WTC11 (cell line): ENCODE results near the gene TRUB1. TPM values are rescaled to one million over a fixed set of nuclear protein-coding genes. Genes with fewer than 3 reads are reported as not detected.

Experiments
- ATAC-seq: fragments of 200-7000 bp; cut with Tn5 transposase; 2 replicates; pipeline ENCODE4 v1.10.0; 2021; ENCODE audit warnings: mild to moderate bottlenecking, moderate library complexity
- CTCF ChIA-PET: fragments of 300-600 bp; sonication (Branson Sonifier 250); formaldehyde crosslinking; loops from one replicate; lab custom pipeline; 2021; ENCODE audit warnings: antibody characterized with exemption; lab: Charles Lee
- POLR2A ChIA-PET: fragments of 350-600 bp; sonication (Branson Sonifier 250); formaldehyde crosslinking; loops from one replicate; lab custom pipeline; 2021; ENCODE audit warnings: antibody characterized with exemption; lab: Charles Lee
- DNase-seq: peaks from one replicate; pipeline ENCODE4 v3.0.0; 2021; ENCODE audit warnings: low spot score
- H3K27ac Mint-ChIP-seq: 2 replicates; pipeline ENCODE4 v1.8.0; 2021; ENCODE audit warnings: mixed read lengths
- H3K27me3 Mint-ChIP-seq: 2 replicates; pipeline ENCODE4 v1.8.0; 2021; ENCODE audit warnings: low read depth, mild to moderate bottlenecking, moderate library complexity, mixed read lengths
- H3K36me3 Mint-ChIP-seq: 2 replicates; pipeline ENCODE4 v1.8.0; 2021; ENCODE audit warnings: mixed read lengths
- H3K4me1 Mint-ChIP-seq: 2 replicates; pipeline ENCODE4 v1.8.0; 2022; ENCODE audit warnings: mixed read lengths
- H3K4me3 Mint-ChIP-seq: 2 replicates; pipeline ENCODE4 v1.8.0; 2021; ENCODE audit warnings: mild to moderate bottlenecking, moderate library complexity, mixed read lengths
- H3K9me3 Mint-ChIP-seq: 2 replicates; pipeline ENCODE4 v1.8.0; 2021; ENCODE audit warnings: mixed read lengths
- ATF6 ChIP-seq: sonication (generic); formaldehyde crosslinking; IDR thresholded peaks from 2 replicates; pipeline ENCODE4 v1.8.1; 2023; ENCODE audit warnings: mild to moderate bottlenecking, missing genetic modification reagents
- CBFB ChIP-seq: sonication (generic); formaldehyde crosslinking; IDR thresholded peaks from 2 replicates; pipeline ENCODE4 v1.8.1; 2022; ENCODE audit warnings: mild to moderate bottlenecking, low read depth, missing genetic modification reagents
- E2F4 ChIP-seq: sonication (generic); formaldehyde crosslinking; IDR thresholded peaks from 2 replicates; pipeline ENCODE4 v1.8.1; 2022; ENCODE audit warnings: low read depth, mild to moderate bottlenecking, moderate library complexity, missing genetic modification reagents, borderline replicate concordance
- ESRRA ChIP-seq: sonication (generic); formaldehyde crosslinking; IDR thresholded peaks from 2 replicates; pipeline ENCODE4 v1.8.1; 2022; ENCODE audit warnings: mild to moderate bottlenecking, missing genetic modification reagents, borderline replicate concordance
- FOXP4 ChIP-seq: sonication (generic); formaldehyde crosslinking; IDR thresholded peaks from 2 replicates; pipeline ENCODE4 v1.8.0; 2022; ENCODE audit warnings: mild to moderate bottlenecking, missing genetic modification reagents
- IRF1 ChIP-seq: sonication (generic); formaldehyde crosslinking; IDR thresholded peaks from 2 replicates; pipeline ENCODE4 v1.8.0; 2023; ENCODE audit warnings: missing genetic modification reagents
- JUN ChIP-seq: sonication (generic); formaldehyde crosslinking; IDR thresholded peaks from 2 replicates; pipeline ENCODE4 v1.8.0; 2023; ENCODE audit warnings: mild to moderate bottlenecking, missing genetic modification reagents
- RELA ChIP-seq: sonication (generic); formaldehyde crosslinking; IDR thresholded peaks from 2 replicates; pipeline ENCODE4 v1.8.1; 2022; ENCODE audit warnings: missing genetic modification reagents, mild to moderate bottlenecking, borderline replicate concordance
- STAT6 ChIP-seq: sonication (generic); formaldehyde crosslinking; conservative IDR thresholded peaks from 2 replicates; pipeline ENCODE4 v1.8.1; 2023; ENCODE audit warnings: mild to moderate bottlenecking, low read depth, missing genetic modification reagents, moderate library complexity
- TCF7 ChIP-seq: sonication (generic); formaldehyde crosslinking; IDR thresholded peaks from 2 replicates; pipeline ENCODE4 v1.8.0; 2022; ENCODE audit warnings: mild to moderate bottlenecking, low read depth, missing genetic modification reagents, moderate library complexity
- ZBTB43 ChIP-seq: sonication (generic); formaldehyde crosslinking; IDR thresholded peaks from 2 replicates; pipeline ENCODE4 v1.8.1; 2023; ENCODE audit warnings: mild to moderate bottlenecking, missing genetic modification reagents
- ZNF138 ChIP-seq: sonication (generic); formaldehyde crosslinking; conservative IDR thresholded peaks from 2 replicates; pipeline ENCODE4 v1.8.1; 2022; ENCODE audit warnings: mild to moderate bottlenecking, moderate library complexity, missing genetic modification reagents
- ZNF219 ChIP-seq: sonication (generic); formaldehyde crosslinking; IDR thresholded peaks from 2 replicates; pipeline ENCODE4 v1.8.0; 2023; ENCODE audit warnings: missing genetic modification reagents, mild to moderate bottlenecking, borderline replicate concordance
- ZNF425 ChIP-seq: fragments of 250-450 bp; sonication (Bioruptor Pico); conservative IDR thresholded peaks from 2 replicates; pipeline ENCODE4 v1.9.0; 2021; ENCODE audit warnings: mild to moderate bottlenecking
- total RNA-seq: library from RNA; stranded (reverse); gene quantifications from 3 replicates; pipeline ENCODE4 v1.2.3, GENCODE V29; 2021

TRUB1 gene
- total RNA-seq, 1 experiment from 2014 or later = 27.8 TPM

GRCh38 chr10:115018185-115018931 lies 80.4 kb downstream of the TRUB1 start (continued):
- TF ChIP-seq TCF7 (CRISPR knock-in tag) = no peak

GRCh38 chr10:115020449-115020848 lies 82.5 kb downstream of the TRUB1 start:
- Mint-ChIP-seq H3K36me3 (no peaks in the 10 kb centered on the region), H3K9me3 (no peaks in the 10 kb centered on the region), H3K27ac (no peak overlapping the region), H3K4me1 (peaks cover 20% of the 10 kb centered on the region), H3K27me3 (no peaks in the 10 kb centered on the region), H3K4me3 (no peak overlapping the region)
- no peak for ATAC-seq
- TF ChIP-seq CBFB (CRISPR knock-in tag) = no peak
- TF ChIP-seq IRF1 (CRISPR knock-in tag) = no peak
- no peak for TF ChIP-seq RELA
- no peak for TF ChIP-seq ZNF219 (CRISPR knock-in tag)
- TF ChIP-seq JUN = no peak
- TF ChIP-seq ZBTB43 (CRISPR knock-in tag) = no peak
- no peak for TF ChIP-seq ZNF425 (CRISPR knock-in tag)
- TF ChIP-seq ESRRA (CRISPR knock-in tag) = no peak
- no peak for TF ChIP-seq ZNF138 (CRISPR knock-in tag)
- no peak for TF ChIP-seq E2F4 (CRISPR knock-in tag)
- TF ChIP-seq FOXP4 (CRISPR knock-in tag) = no peak
- no peak for TF ChIP-seq ATF6
- TF ChIP-seq STAT6 (CRISPR knock-in tag) = no peak
- CTCF ChIA-PET = no interaction called here
- POLR2A ChIA-PET = no interaction called here
- no peak for DNase-seq
